Smooth muscle cell (in vitro differentiated cells): ENCODE data around the gene LEPROT. TPM values are rescaled to one million over a fixed set of nuclear protein-coding genes. Genes with fewer than 3 reads are reported as not detected.

Experiments
- DNase-seq: peaks from one replicate; lab custom pipeline; 2025; ENCODE audit not compliant: unreplicated experiment; lab: John Stamatoyannopoulos, UW
- H2AFZ ChIP-seq: fragments of 200-600 bp; sonication (generic); 2 replicates; pipeline ENCODE4 v1.6.0; 2016; ENCODE audit warnings: antibody characterized with exemption, low read depth, mild to moderate bottlenecking
- H3F3A ChIP-seq: fragments of 200-600 bp; sonication (generic); 2 replicates; pipeline ENCODE4 v1.6.0; 2017; ENCODE audit warnings: antibody characterized with exemption, low read depth
- H3K27ac ChIP-seq: fragments of 200-600 bp; sonication (generic); 2 replicates; pipeline ENCODE4 v1.5.1; 2016; ENCODE audit warnings: low read depth, mild to moderate bottlenecking
- H3K27me3 ChIP-seq: fragments of 200-600 bp; sonication (generic); 2 replicates; pipeline ENCODE4 v1.6.1; 2016; ENCODE audit warnings: low read depth, mild to moderate bottlenecking
- H3K36me3 ChIP-seq: fragments of 200-600 bp; sonication (generic); 2 replicates; pipeline ENCODE4 v1.5.1; 2016; ENCODE audit warnings: low read depth
- H3K4me1 ChIP-seq: fragments of 200-600 bp; sonication (generic); 2 replicates; pipeline ENCODE4 v1.5.1; 2016; ENCODE audit warnings: low read depth
- H3K4me2 ChIP-seq: fragments of 200-600 bp; sonication (generic); 2 replicates; pipeline ENCODE4 v1.6.0; 2016; ENCODE audit warnings: mild to moderate bottlenecking
- H3K4me3 ChIP-seq: fragments of 200-600 bp; sonication (generic); 2 replicates; pipeline ENCODE4 v1.5.1; 2016; ENCODE audit warnings: mild to moderate bottlenecking
- H3K79me2 ChIP-seq: fragments of 200-600 bp; sonication (generic); 2 replicates; pipeline ENCODE4 v1.6.0; 2016; ENCODE audit warnings: low read depth, mild to moderate bottlenecking
- H3K9ac ChIP-seq: fragments of 200-600 bp; sonication (generic); 2 replicates; pipeline ENCODE4 v1.6.0; 2016; ENCODE audit warnings: low read depth
- H3K9me3 ChIP-seq: fragments of 200-600 bp; sonication (generic); replicated peaks from 2 replicates; pipeline ENCODE4 v1.5.1; 2016; ENCODE audit warnings: low read depth
- H4K20me1 ChIP-seq: fragments of 200-600 bp; sonication (generic); 2 replicates; pipeline ENCODE4 v1.6.0; 2016; ENCODE audit warnings: low read depth
- CTCF ChIP-seq: fragments of 200-600 bp; sonication (generic); IDR thresholded peaks from 2 replicates; pipeline ENCODE4 v1.5.1; 2017; ENCODE audit warnings: borderline replicate concordance, mild to moderate bottlenecking, antibody characterized with exemption; ENCODE audit not compliant: insufficient read depth, poor library complexity, severe bottlenecking
- WGBS: methylation state at CpG from one replicate; pipeline ENCODE4 v1.1.7; 2016; ENCODE audit warnings: low lambda C conversion rate; 5-methylcytosine and 5-hydroxymethylcytosine counted together
- polyA plus RNA-seq: library from polyadenylated mRNA; unstranded; fragments of >200 nt; fragmentation: Nextera tagmentation; extraction: Ambion mirVana; gene quantifications from 2 replicates; pipeline ENCODE4 v1.2.1, GENCODE V29; 2016
- total RNA-seq: library from RNA; depleted of rRNA; stranded (reverse); fragments of >200 nt; gene quantifications from 2 replicates; pipeline ENCODE4 v1.2.3, GENCODE V29; 2014

LEPROT gene
- total and polyA plus RNA-seq, 2 experiments from 2014 or later: 61.0 to 76.4 TPM

GRCh38 chr1:65401612-65402011 is 18.9 kb upstream of the LEPROT start:
- Histone ChIP-seq H3K9ac (no peak overlapping the region), H3F3A (no peaks in the 10 kb centered on the region), H2AFZ (no peak overlapping the region), H3K4me2 (no peak overlapping the region), H4K20me1 (no peaks in the 10 kb centered on the region), H3K27me3 (no peaks in the 10 kb centered on the region), H3K27ac (no peak overlapping the region), H3K4me1 (no peaks in the 10 kb centered on the region), H3K79me2 (no peaks in the 10 kb centered on the region), H3K9me3 (no peaks in the 10 kb centered on the region), H3K4me3 (no peak overlapping the region), H3K36me3 (no peaks in the 10 kb centered on the region)
- DNase-seq: no peak
- TF ChIP-seq CTCF: no peak
- 96% methylated on average over 3 of the region's 3 CpGs for WGBS

- Histone ChIP-seq H3K9ac (no peak overlapping the region), H3K27me3 (no peaks in the 10 kb centered on the region), H3K4me3 (no peak overlapping the region), H3K27ac (no peak overlapping the region), H3K9me3 (no peaks in the 10 kb centered on the region), H4K20me1 (no peaks in the 10 kb centered on the region), H3F3A (no peaks in the 10 kb centered on the region), H3K4me2 (no peak overlapping the region), H3K79me2 (no peaks in the 10 kb centered on the region), H2AFZ (no peak overlapping the region), H3K36me3 (no peaks in the 10 kb centered on the region), H3K4me1 (no peaks in the 10 kb centered on the region)
- TF ChIP-seq CTCF: no peak
- no peak for DNase-seq
Observed at GRCh38 chr1:65404941-65405340, 15.5 kb upstream of the LEPROT start.

- H4K20me1 ChIP-seq: no peaks in the 10 kb centered on the region
- H3F3A ChIP-seq: no peaks in the 10 kb centered on the region
- H3K4me3 ChIP-seq: no peak overlapping the region
- no peak overlapping the region for H3K27ac ChIP-seq
- no peak for TF ChIP-seq CTCF
- H3K4me1 ChIP-seq: no peaks in the 10 kb centered on the region
- no peaks in the 10 kb centered on the region for H3K36me3 ChIP-seq
- no peak for DNase-seq
- H3K9ac ChIP-seq: no peak overlapping the region
- 98% methylated on average over 2 of the region's 2 CpGs for WGBS
- no peak overlapping the region for H3K4me2 ChIP-seq
- H3K79me2 ChIP-seq: no peaks in the 10 kb centered on the region
- no peaks in the 10 kb centered on the region for H3K27me3 ChIP-seq
- H3K9me3 ChIP-seq: no peaks in the 10 kb centered on the region
- no peak overlapping the region for H2AFZ ChIP-seq
Observed at GRCh38 chr1:65407877-65408276, 12.6 kb upstream of the LEPROT start.

- Histone ChIP-seq H3F3A (no peaks in the 10 kb centered on the region), H3K27me3 (no peaks in the 10 kb centered on the region), H3K9me3 (no peaks in the 10 kb centered on the region), H3K4me1 (no peaks in the 10 kb centered on the region), H3K4me2 (no peak overlapping the region), H3K27ac (no peak overlapping the region), H3K79me2 (no peaks in the 10 kb centered on the region), H3K36me3 (no peaks in the 10 kb centered on the region), H3K4me3 (no peak overlapping the region), H2AFZ (no peak overlapping the region), H3K9ac (no peak overlapping the region), H4K20me1 (no peaks in the 10 kb centered on the region)
- DNase-seq: no peak
- WGBS: 50% methylated on average over 1 of the region's 1 CpG
- TF ChIP-seq CTCF: no peak
Observed at GRCh38 chr1:65409314-65409713, 11.2 kb upstream of the LEPROT start.
